Stomach (tissue), 9 donors: ENCODE measurements around the gene MAP3K3. TPM values are rescaled to one million over a fixed set of nuclear protein-coding genes. Genes with fewer than 3 reads are reported as not detected.

ENCODE experiments used
- DNase-seq, 2 donors: peaks; one replicate each; pipeline versions ENCODE4 v3.0.0 to v3.0.0-alpha.2; 2013 to 2019
- H3K27ac ChIP-seq, 5 donors: fragments of 200-600 bp in 4 of 5; sonication (generic) in 4 of 5; one replicate each; pipeline ENCODE4 v1.5.1; 2013 to 2019; ENCODE audit warnings: mild to moderate bottlenecking in 1 of 5, moderate library complexity in 1 of 5
- H3K27me3 ChIP-seq, 3 donors: fragments of 200-600 bp; sonication (generic); one replicate each; pipeline ENCODE4 v1.5.1; 2017 to 2019; ENCODE audit warnings: mixed run types in 1 of 3
- H3K36me3 ChIP-seq, 4 donors: fragments of 200-600 bp; sonication (generic); 1 replicate in 3 of 4; 2 replicates in 1 of 4; pipeline ENCODE4 v1.5.1; 2016 to 2019
- H3K4me1 ChIP-seq, 4 donors: fragments of 200-600 bp; sonication (generic); one replicate each; pipeline ENCODE4 v1.5.1; 2016 to 2019
- H3K4me3 ChIP-seq, 4 donors: fragments of 200-600 bp; sonication (generic) in 3 of 4; one replicate each; pipeline ENCODE4 v1.5.1; 2016 to 2019; ENCODE audit warnings: mild to moderate bottlenecking in 1 of 4
- H3K9me3 ChIP-seq, 4 donors: fragments of 200-600 bp; sonication (generic); one replicate each; pipeline ENCODE4 v1.5.1; 2016 to 2019
- CTCF ChIP-seq, 7 experiments: fragments of 450-650 bp in 4 of 7; fragments of 200-600 bp in 3 of 7; sonication (generic) in 3 of 7; IDR thresholded peaks; one replicate each; pipeline ENCODE4 v1.5.1; 2016 to 2019; ENCODE audit warnings: antibody characterized with exemption in 7 of 7, control low read depth in 2 of 7, mild to moderate bottlenecking in 1 of 7
- EP300 ChIP-seq: sonication (generic); formaldehyde crosslinking; IDR thresholded peaks from one replicate; pipeline ENCODE4 v1.6.1; 2017; ENCODE audit warnings: antibody characterized with exemption
- POLR2A ChIP-seq, 4 donors: fragments of 450-650 bp; IDR thresholded peaks; one replicate each; pipeline ENCODE4 v1.6.1; 2016; ENCODE audit warnings: antibody characterized with exemption in 4 of 4, control low read depth in 2 of 4, mild to moderate bottlenecking in 1 of 4, moderate library complexity in 1 of 4
- POLR2AphosphoS5 ChIP-seq, 3 donors: sonication (generic); formaldehyde crosslinking; IDR thresholded peaks; one replicate each; pipeline ENCODE4 v1.6.1; 2016; ENCODE audit warnings: antibody characterized with exemption in 3 of 3
- WGBS, 5 donors: extraction: QIAGEN DNeasy Blood & Tissue Kit in 3 of 5; methylation state at CpG; one replicate each; pipeline versions ENCODE4 v1.1.5 to v1.1.7; 2013 to 2018; 5-methylcytosine and 5-hydroxymethylcytosine counted together
- intact Hi-C: fragments of 100-400 bp; cut with DNase I; formaldehyde crosslinking; loops from one replicate; pipeline ENCODE4 v1.15.1; 2023; ENCODE audit warnings: low total_unique reads
- polyA plus RNA-seq, 3 donors: library from polyadenylated mRNA; stranded (reverse); fragments of 200-250 nt; gene quantifications; one replicate each; pipeline ENCODE4 v1.2.3, GENCODE V29; 2013
- total RNA-seq, 5 donors: library from RNA; depleted of rRNA; stranded (reverse); fragments of >200 nt; gene quantifications; one replicate each; pipeline versions ENCODE4 v1.1.0 to v1.2.3, GENCODE V29; 2014 to 2016
- donor health status: healthy with polysubstance abuse.
- donor health status: Bipolar disorder and iron deficiency.
- donor health status: healthy.

MAP3K3 gene
- total and polyA plus RNA-seq, 8 donors, result 9.3 to 99.5 (median 16.7) TPM

- intact Hi-C loops, result no loop called here
- H3K36me3 ChIP-seq, result peaks cover 0 to 35% (median 33%) of the 10 kb centered on the region in 4 donors
- DNase-seq, result peak; percentile 27 to 77
- peaks cover 35 to 65% (median 52%) of the 10 kb centered on the region in 4 donors for H3K4me1 ChIP-seq
- H3K4me3 ChIP-seq, result peak overlapping the region; percentile 67 to 71 (median 69)
- H3K27me3 ChIP-seq, result no peaks in the 10 kb centered on the region
- H3K27ac ChIP-seq, result peak overlapping the region; percentile 72 to 87 (median 84)
- WGBS, 5 donors, result 11 to 40% (median 20%) methylated on average over 4 to 88 of the region's 88 CpGs
- H3K9me3 ChIP-seq, result no peaks in the 10 kb centered on the region
- TF ChIP-seq POLR2A (IDR thresholded peaks at IDR 0.05), result no peak
- no peak for TF ChIP-seq CTCF (IDR thresholded peaks at IDR 0.05)
- TF ChIP-seq POLR2AphosphoS5 (IDR thresholded peaks at IDR 0.05), result peak in 1 of 3 donors; percentile 47
- TF ChIP-seq EP300, result no peak
Measured at GRCh38 chr17:63700528-63701455, 78.6 kb downstream of the MAP3K3 start.

- WGBS, 5 donors, result 62 to 79% (median 69%) methylated on average over 9 to 10 of the region's 10 CpGs
- Histone ChIP-seq H3K9me3 (no peaks in the 10 kb centered on the region), H3K4me1 (peaks cover 35 to 59% (median 52%) of the 10 kb centered on the region in 4 donors), H3K4me3 (peak overlapping the region; percentile 67 to 71 (median 69)), H3K27ac (peak overlapping the region; percentile 72 to 87 (median 84)), H3K27me3 (no peaks in the 10 kb centered on the region), H3K36me3 (peaks cover 0 to 39% (median 38%) of the 10 kb centered on the region in 4 donors)
- intact Hi-C loops, result no loop called here
- DNase-seq, result no peak
- TF ChIP-seq POLR2AphosphoS5 (IDR thresholded peaks at IDR 0.05), result no peak
- no peak for TF ChIP-seq EP300
Measured at GRCh38 chr17:63701456-63701820, 79.2 kb downstream of the MAP3K3 start.

- Histone ChIP-seq H3K27me3 (no peaks in the 10 kb centered on the region), H3K4me3 (peak overlapping the region in 3 of 4 donors; percentile 67 to 71 (median 67)), H3K27ac (peak overlapping the region; percentile 28 to 87 (median 84)), H3K4me1 (peaks cover 35 to 52% (median 47%) of the 10 kb centered on the region in 4 donors), H3K9me3 (no peaks in the 10 kb centered on the region), H3K36me3 (peaks cover 4 to 46% (median 45%) of the 10 kb centered on the region in 4 donors)
- peak; percentile 41 to 63 for DNase-seq
- 60 to 75% (median 69%) methylated on average over 12 to 19 of the region's 19 CpGs for WGBS, 5 donors
- intact Hi-C loops, result no loop called here
- TF ChIP-seq POLR2AphosphoS5 (IDR thresholded peaks at IDR 0.05) (no peak), POLR2A (IDR thresholded peaks at IDR 0.05) (no peak), EP300 (no peak), CTCF (IDR thresholded peaks at IDR 0.05) (no peak)
Measured at GRCh38 chr17:63701868-63702720, 79.9 kb downstream of the MAP3K3 start.

- DNase-seq, result no peak
- Histone ChIP-seq H3K9me3 (no peaks in the 10 kb centered on the region), H3K36me3 (peaks cover 4 to 51% (median 50%) of the 10 kb centered on the region in 4 donors), H3K27me3 (no peaks in the 10 kb centered on the region), H3K4me3 (no peak overlapping the region), H3K27ac (peak overlapping the region in 3 of 5 donors; percentile 84 to 87 (median 85)), H3K4me1 (peaks cover 35 to 46% (median 42%) of the 10 kb centered on the region in 4 donors)
- 76 to 89% (median 85%) methylated on average over 6 of the region's 6 CpGs for WGBS, 5 donors
- TF ChIP-seq EP300 (no peak), POLR2AphosphoS5 (IDR thresholded peaks at IDR 0.05) (no peak)
- intact Hi-C loops, result no loop called here
Measured at GRCh38 chr17:63702721-63703015, 80.5 kb downstream of the MAP3K3 start.

- WGBS, 5 donors, result 77 to 91% (median 85%) methylated on average over 5 of the region's 5 CpGs
- no peak overlapping the region for H3K4me3 ChIP-seq
- no peaks in the 10 kb centered on the region for H3K9me3 ChIP-seq
- H3K27ac ChIP-seq, result peak overlapping the region in 2 of 5 donors; percentile 84 to 85
- TF ChIP-seq POLR2A (IDR thresholded peaks at IDR 0.05) (no peak), POLR2AphosphoS5 (IDR thresholded peaks at IDR 0.05) (no peak), EP300 (no peak), CTCF (IDR thresholded peaks at IDR 0.05) (no peak)
- no peak for DNase-seq
- intact Hi-C loops, result no loop called here
- peaks cover 31 to 43% (median 38%) of the 10 kb centered on the region in 4 donors for H3K4me1 ChIP-seq
- H3K27me3 ChIP-seq, result no peaks in the 10 kb centered on the region
- peaks cover 4 to 54% (median 52%) of the 10 kb centered on the region in 4 donors for H3K36me3 ChIP-seq
Measured at GRCh38 chr17:63703029-63703428, 80.8 kb downstream of the MAP3K3 start.
